HFF-Myc (cell line): Measurements from ENCODE around the gene DKKL1.

ENCODE experiments used
- DNase-seq: peaks from one replicate; pipeline ENCODE4 v3.0.0-alpha.2; 2011; ENCODE audit warnings: low read depth; ENCODE audit errors: extremely low read depth
- H3K4me3 ChIP-seq: replicated peaks from 2 replicates; pipeline ENCODE4 v1.5.1; 2011; ENCODE audit warnings: low read depth, mild to moderate bottlenecking, control low read depth, low read length
- CTCF ChIP-seq: IDR thresholded peaks from 2 replicates; pipeline ENCODE4 v1.5.1; 2012; ENCODE audit warnings: mild to moderate bottlenecking, low read depth, low read length, control low read depth; ENCODE audit errors: missing control alignments

DKKL1 gene

GRCh38 chr19:49398931-49399330 is 35.3 kb downstream of the DKKL1 start:
- DNase-seq = no peak
- TF ChIP-seq CTCF = no peak
- H3K4me3 ChIP-seq = no peak overlapping the region

- TF ChIP-seq CTCF = no peak
- DNase-seq = no peak
Measured at GRCh38 chr19:49400029-49400428, 36.4 kb downstream of the DKKL1 start.

GRCh38 chr19:49403404-49404187 is 39.9 kb downstream of the DKKL1 start:
- peak; percentile 46 for DNase-seq
- no peak overlapping the region for H3K4me3 ChIP-seq
- TF ChIP-seq CTCF = no peak

More at GRCh38 chr19:49400029-49400428, 36.4 kb downstream of the DKKL1 start:
- H3K4me3 ChIP-seq = no peak overlapping the region

- no peak for TF ChIP-seq CTCF
- H3K4me3 ChIP-seq = no peak overlapping the region
- no peak for DNase-seq
Measured at GRCh38 chr19:49407079-49407478, 43.4 kb downstream of the DKKL1 start.

GRCh38 chr19:49407482-49408015 is 43.9 kb downstream of the DKKL1 start:
- H3K4me3 ChIP-seq = no peak overlapping the region
- no peak for TF ChIP-seq CTCF
- no peak for DNase-seq

- DNase-seq = no peak
- no peak overlapping the region for H3K4me3 ChIP-seq
- TF ChIP-seq CTCF = no peak
Measured at GRCh38 chr19:49408816-49409440, 45.3 kb downstream of the DKKL1 start.
